B cell (primary cell): ENCODE measurements around the gene KLHL3. TPM values are rescaled to one million over a fixed set of nuclear protein-coding genes. Genes with fewer than 3 reads are reported as not detected.

ENCODE experiments used
- ATAC-seq: fragments of 200-7000 bp; cut with Tn5 transposase; one replicate; pipeline ENCODE4 v1.10.0; 2021; ENCODE audit warnings: low read depth, mild to moderate bottlenecking, moderate number of reproducible peaks, moderate library complexity
- CTCF ChIA-PET: fragments of 350-600 bp; sonication (Branson Sonifier 250); formaldehyde crosslinking; loops from one replicate; lab custom pipeline; 2021; ENCODE audit warnings: antibody characterized with exemption, inconsistent platforms; lab: Charles Lee
- POLR2A ChIA-PET: fragments of 350-600 bp; sonication (Branson Sonifier 250); formaldehyde crosslinking; loops from one replicate; lab custom pipeline; 2021; ENCODE audit warnings: antibody characterized with exemption; lab: Charles Lee
- DNase-seq: peaks from one replicate; pipeline ENCODE4 v3.0.0; 2013
- H2AFZ ChIP-seq: 2 replicates; pipeline ENCODE4 v1.6.1; 2012; ENCODE audit warnings: mild to moderate bottlenecking, low read depth, low read length; ENCODE audit not compliant: insufficient read depth, poor library complexity, severe bottlenecking
- H3K27ac ChIP-seq, 2 donors: 1 replicate in 1 of 2; 2 replicates in 1 of 2; pipeline ENCODE4 v1.5.1; 2012 to 2013; ENCODE audit warnings: low read length in 2 of 2, mild to moderate bottlenecking in 2 of 2, moderate library complexity in 1 of 2
- H3K27me3 ChIP-seq, 4 experiments: fragments of 200-600 bp in 1 of 4; sonication (generic) in 1 of 4; replicated peaks in 1 of 4; 1 replicate in 2 of 4; 2 replicates in 2 of 4; pipeline versions ENCODE4 v1.6.1 to v1.7.0; 2013 to 2016; ENCODE audit warnings: low read length in 3 of 4, mild to moderate bottlenecking in 2 of 4, mixed read lengths in 1 of 4, moderate library complexity in 1 of 4; ENCODE audit not compliant: insufficient read depth in 4 of 4, control insufficient read depth in 3 of 4; ENCODE audit errors: control extremely low read depth in 1 of 4
- H3K36me3 ChIP-seq, 2 experiments: replicated peaks in 1 of 2; 1 replicate in 1 of 2; 2 replicates in 1 of 2; pipeline versions ENCODE4 v1.6.1 to v1.7.1; 2013; ENCODE audit warnings: low read length in 1 of 2; ENCODE audit not compliant: insufficient read depth in 2 of 2, control insufficient read depth in 1 of 2; ENCODE audit errors: control extremely low read depth in 1 of 2, extremely low read depth in 1 of 2
- H3K4me1 ChIP-seq, 2 donors: fragments of 200-600 bp in 1 of 2; sonication (generic) in 1 of 2; 1 replicate in 1 of 2; 2 replicates in 1 of 2; pipeline versions ENCODE4 v1.5.1 to v1.6.1; 2013 to 2017; ENCODE audit warnings: low read length in 2 of 2; ENCODE audit not compliant: control insufficient read depth in 2 of 2, insufficient read depth in 2 of 2
- H3K4me2 ChIP-seq: replicated peaks from 2 replicates; pipeline ENCODE3; 2012; ENCODE audit warnings: mild to moderate bottlenecking, low read depth, low read length; ENCODE audit not compliant: poor library complexity, severe bottlenecking
- H3K4me3 ChIP-seq, 5 experiments: fragments of 200-600 bp in 1 of 5; sonication (generic) in 1 of 5; 1 replicate in 3 of 5; 2 replicates in 2 of 5; pipeline versions ENCODE4 v1.5.1 to v1.7.0; 2011 to 2016; ENCODE audit warnings: low read length in 4 of 5, mild to moderate bottlenecking in 4 of 5, low read depth in 2 of 5, control low read depth in 1 of 5, moderate library complexity in 1 of 5; ENCODE audit not compliant: insufficient read depth in 1 of 5; ENCODE audit errors: control extremely low read depth in 1 of 5, extremely low read depth in 1 of 5
- H3K79me2 ChIP-seq: fragments of 200-600 bp; sonication (generic); one replicate; pipeline ENCODE4 v1.6.0; 2016; ENCODE audit warnings: low read length; ENCODE audit not compliant: control insufficient read depth, insufficient read depth
- H3K9ac ChIP-seq: fragments of 200-600 bp; sonication (generic); 2 replicates; pipeline ENCODE4 v1.6.1; 2017; ENCODE audit warnings: mild to moderate bottlenecking, low read length, moderate library complexity
- H3K9me3 ChIP-seq, 3 donors: one replicate each; pipeline versions ENCODE4 v1.6.1 to v1.7.1; 2013; ENCODE audit warnings: low read length in 2 of 3; ENCODE audit not compliant: control insufficient read depth in 2 of 3, insufficient read depth in 1 of 3; ENCODE audit errors: control extremely low read depth in 1 of 3
- H4K20me1 ChIP-seq: 2 replicates; pipeline ENCODE4 v1.6.0; 2012; ENCODE audit warnings: mild to moderate bottlenecking, low read length; ENCODE audit not compliant: insufficient read depth, control insufficient read depth, poor library complexity, severe bottlenecking
- H3K27ac Mint-ChIP-seq: one replicate; pipeline ENCODE4 v1.8.0; 2021; ENCODE audit warnings: mixed read lengths
- H3K27me3 Mint-ChIP-seq: one replicate; pipeline ENCODE4 v1.8.0; 2021; ENCODE audit warnings: mixed read lengths
- H3K4me1 Mint-ChIP-seq: one replicate; pipeline ENCODE4 v1.8.0; 2021; ENCODE audit warnings: mixed read lengths
- H3K4me3 Mint-ChIP-seq: one replicate; pipeline ENCODE4 v1.8.0; 2021; ENCODE audit warnings: mixed read lengths
- H3K9me3 Mint-ChIP-seq: one replicate; pipeline ENCODE4 v1.8.0; 2022; ENCODE audit warnings: mixed read lengths; ENCODE audit not compliant: insufficient read depth
- EZH2 ChIP-seq: IDR thresholded peaks from 2 replicates; pipeline ENCODE4 v1.6.1; 2012; ENCODE audit warnings: borderline replicate concordance, low read depth, mild to moderate bottlenecking, moderate library complexity, low read length; ENCODE audit not compliant: insufficient read depth, poor library complexity, severe bottlenecking
- WGBS: methylation state at CpG from one replicate; pipeline ENCODE4 v1.1.5; 2013; ENCODE audit warnings: missing lambda C conversion rate; ENCODE audit not compliant: insufficient coverage; 5-methylcytosine and 5-hydroxymethylcytosine counted together
- intact Hi-C: fragments of 100-400 bp; cut with micrococcal nuclease; formaldehyde crosslinking; loops from one replicate; pipeline ENCODE4 v1.10.0; 2022
- polyA plus RNA-seq: library from polyadenylated mRNA; depleted of rRNA; stranded (reverse); fragments of >200 nt; gene quantifications from 2 replicates; pipeline ENCODE4 v1.2.3, GENCODE V29; 2012
- total RNA-seq, 2 donors: library from RNA; stranded (reverse); fragments of 120-200 nt in 1 of 2; gene quantifications; 1 replicate in 1 of 2; 2 replicates in 1 of 2; pipeline versions ENCODE4 v1.2.3 to v1.2.4, GENCODE V29; 2013 to 2022
- TF ChIP-seq, protein P1 (sequence below): fragments of 200-600 bp; IDR thresholded peaks from one replicate; pipeline ENCODE4 v1.8.0; 2022; ENCODE audit warnings: antibody characterized with exemption, mild to moderate bottlenecking

Gene KLHL3
- total and polyA plus RNA-seq, 2 donors (not counting 1 experiment from before 2014, with no cell fraction given), result 3.3 to 4.5 TPM

- intact Hi-C loops, result no loop called here
- Histone ChIP-seq H3K27ac (no peak overlapping the region), H3K4me3 (no peak overlapping the region), H3K9me3 (no peaks in the 10 kb centered on the region), H2AFZ (no peak overlapping the region), H3K27me3 (no peaks in the 10 kb centered on the region), H3K9ac (no peak overlapping the region), H3K79me2 (no peaks in the 10 kb centered on the region), H3K4me1 (no peaks in the 10 kb centered on the region), H4K20me1 (no peaks in the 10 kb centered on the region), H3K4me2 (no peak overlapping the region), H3K36me3 (no peaks in the 10 kb centered on the region)
- no peak for DNase-seq
- H3K4me3 Mint-ChIP-seq, result no peak overlapping the region
- CTCF ChIA-PET, result interaction anchor here (0.7 to 9.0 kb wide), 7 partner anchors 12 to 438 kb away, joined by 3 to 128 read pairs (median 5); no protein-coding TSS in a partner anchor
- no peak overlapping the region for H3K27ac Mint-ChIP-seq
- TF ChIP-seq, protein P1, sequence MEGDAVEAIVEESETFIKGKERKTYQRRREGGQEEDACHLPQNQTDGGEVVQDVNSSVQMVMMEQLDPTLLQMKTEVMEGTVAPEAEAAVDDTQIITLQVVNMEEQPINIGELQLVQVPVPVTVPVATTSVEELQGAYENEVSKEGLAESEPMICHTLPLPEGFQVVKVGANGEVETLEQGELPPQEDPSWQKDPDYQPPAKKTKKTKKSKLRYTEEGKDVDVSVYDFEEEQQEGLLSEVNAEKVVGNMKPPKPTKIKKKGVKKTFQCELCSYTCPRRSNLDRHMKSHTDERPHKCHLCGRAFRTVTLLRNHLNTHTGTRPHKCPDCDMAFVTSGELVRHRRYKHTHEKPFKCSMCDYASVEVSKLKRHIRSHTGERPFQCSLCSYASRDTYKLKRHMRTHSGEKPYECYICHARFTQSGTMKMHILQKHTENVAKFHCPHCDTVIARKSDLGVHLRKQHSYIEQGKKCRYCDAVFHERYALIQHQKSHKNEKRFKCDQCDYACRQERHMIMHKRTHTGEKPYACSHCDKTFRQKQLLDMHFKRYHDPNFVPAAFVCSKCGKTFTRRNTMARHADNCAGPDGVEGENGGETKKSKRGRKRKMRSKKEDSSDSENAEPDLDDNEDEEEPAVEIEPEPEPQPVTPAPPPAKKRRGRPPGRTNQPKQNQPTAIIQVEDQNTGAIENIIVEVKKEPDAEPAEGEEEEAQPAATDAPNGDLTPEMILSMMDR, result no peak
- TF ChIP-seq EZH2, result no peak
- ATAC-seq, result no peak
- 100% methylated on average over 1 of the region's 3 CpGs for WGBS
- H3K27me3 Mint-ChIP-seq, result no peaks in the 10 kb centered on the region
- H3K4me1 Mint-ChIP-seq, result no peaks in the 10 kb centered on the region
- no peaks in the 10 kb centered on the region for H3K9me3 Mint-ChIP-seq
- POLR2A ChIA-PET, result no interaction called here
Measured at GRCh38 chr5:137630972-137631370, 104.9 kb downstream of the KLHL3 start.

GRCh38 chr5:137630216-137630971, 105.5 kb downstream of the KLHL3 start:
- Histone ChIP-seq H3K4me3 (no peak overlapping the region), H3K36me3 (no peaks in the 10 kb centered on the region), H4K20me1 (no peaks in the 10 kb centered on the region), H3K9ac (no peak overlapping the region), H3K9me3 (no peaks in the 10 kb centered on the region), H3K27me3 (no peaks in the 10 kb centered on the region), H3K79me2 (no peaks in the 10 kb centered on the region), H3K4me1 (no peaks in the 10 kb centered on the region), H2AFZ (no peak overlapping the region), H3K27ac (no peak overlapping the region), H3K4me2 (no peak overlapping the region)
- H3K27ac Mint-ChIP-seq, result no peak overlapping the region
- TF ChIP-seq, protein P1, result no peak
- TF ChIP-seq EZH2, result no peak
- no peak overlapping the region for H3K4me3 Mint-ChIP-seq
- H3K27me3 Mint-ChIP-seq, result no peaks in the 10 kb centered on the region
- 83% methylated on average over 6 of the region's 10 CpGs for WGBS
- no peak for ATAC-seq
- intact Hi-C loops, result no loop called here
- CTCF ChIA-PET, result interaction anchor here (0.7 to 9.0 kb wide), 14 partner anchors 9 to 439 kb away, joined by 3 to 128 read pairs (median 6); no protein-coding TSS in a partner anchor
- no peaks in the 10 kb centered on the region for H3K9me3 Mint-ChIP-seq
- no peaks in the 10 kb centered on the region for H3K4me1 Mint-ChIP-seq
- DNase-seq, result no peak
- POLR2A ChIA-PET, result no interaction called here
